BLaER1 treated with 17β-estradiol and CSF1 and Interleukin-3, amounts not matched to agents 10 nM and 100 nM (cell line): Measurements from ENCODE around the gene SLC9A7.

ENCODE experiments used
- H3K27ac ChIP-seq, 11 experiments: shearing (Covaris generic); formaldehyde crosslinking; 2 replicates each; pipeline ENCODE4 v1.8.1; 2022
- H3K27me3 ChIP-seq, 11 experiments: shearing (Covaris generic); formaldehyde crosslinking; 2 replicates each; pipeline ENCODE4 v1.8.1; 2022
- H3K36me3 ChIP-seq, 11 experiments: shearing (Covaris generic); formaldehyde crosslinking; 2 replicates each; pipeline ENCODE4 v1.8.1; 2022
- H3K4me1 ChIP-seq, 10 experiments: shearing (Covaris generic); formaldehyde crosslinking; 2 replicates each; pipeline ENCODE4 v1.8.1; 2022
- H3K4me2 ChIP-seq, 11 experiments: shearing (Covaris generic); formaldehyde crosslinking; 2 replicates each; pipeline ENCODE4 v1.8.1; 2022
- H3K4me3 ChIP-seq, 10 experiments: shearing (Covaris generic); formaldehyde crosslinking; 2 replicates each; pipeline ENCODE4 v1.8.1; 2022
- H3K9ac ChIP-seq, 11 experiments: shearing (Covaris generic); formaldehyde crosslinking; 2 replicates each; pipeline ENCODE4 v1.8.1; 2022
- H3K9me3 ChIP-seq, 11 experiments: shearing (Covaris generic); formaldehyde crosslinking; replicated peaks in 1 of 11; 2 replicates each; pipeline ENCODE4 v1.8.1; 2022
- H4K20me1 ChIP-seq, 11 experiments: shearing (Covaris generic); formaldehyde crosslinking; 2 replicates each; pipeline ENCODE4 v1.8.1; 2022
- Cebpa-rat ChIP-seq, 11 experiments: shearing (Covaris generic); IDR thresholded peaks; 2 replicates each; pipeline ENCODE4 v1.8.1; 2022

SLC9A7 gene

DNA sequence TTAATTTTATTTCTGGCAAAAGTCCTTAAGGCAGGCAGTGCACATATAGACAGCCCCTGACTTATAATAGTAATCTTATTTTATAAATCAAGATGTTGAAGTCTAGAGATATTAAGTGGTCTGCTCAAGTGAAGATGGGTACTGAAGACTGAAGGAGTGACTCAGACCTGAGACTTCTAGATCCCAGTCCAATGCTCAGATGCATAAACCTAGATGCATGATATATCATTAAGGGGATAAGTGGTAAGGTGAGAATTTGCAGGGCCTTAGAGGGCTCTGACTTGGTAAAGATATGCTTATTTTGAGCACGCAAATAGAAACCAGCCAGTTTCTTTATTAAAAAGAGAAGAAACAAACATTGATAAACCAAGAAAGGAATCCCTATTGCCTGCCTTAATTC lies 42.9 kb downstream of the SLC9A7 start:
- Histone ChIP-seq H3K4me3 (no peak overlapping the region), H3K4me1 (peaks cover 34 to 50% (median 40%) of the 10 kb centered on the region in 10 experiments)

DNA sequence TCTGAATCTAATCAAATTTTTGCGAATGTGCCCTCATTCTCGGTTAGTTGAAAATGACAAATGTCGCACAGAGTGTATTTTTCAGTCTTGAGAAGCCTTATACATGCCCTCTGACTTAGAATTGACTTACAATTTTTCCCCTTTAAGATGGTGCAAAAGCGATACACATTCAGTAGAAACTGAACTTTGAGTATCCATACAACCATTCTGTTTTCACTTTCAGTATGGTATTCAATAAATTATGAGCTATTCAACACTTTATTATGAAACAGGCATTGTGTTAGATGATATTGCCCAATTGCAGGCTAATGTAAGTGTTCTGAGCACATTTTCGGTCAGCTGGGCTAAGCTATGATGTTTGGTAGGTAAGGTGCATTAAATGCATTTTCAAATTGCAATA lies 43.4 kb downstream of the SLC9A7 start:
- Histone ChIP-seq H3K4me3 (no peak overlapping the region), H3K36me3 (no peaks in the 10 kb centered on the region), H3K27ac (no peak overlapping the region), H4K20me1 (no peaks in the 10 kb centered on the region), H3K27me3 (no peaks in the 10 kb centered on the region), H3K4me2 (no peak overlapping the region), H3K9ac (no peak overlapping the region), H3K9me3 (peaks cover 0 to 16% (median 10%) of the 10 kb centered on the region in 11 experiments; a peak in 15 of 22 replicates), H3K4me1 (peaks cover 39 to 55% (median 44%) of the 10 kb centered on the region in 10 experiments)
- no peak for TF ChIP-seq Cebpa-rat (IDR thresholded peaks at IDR 0.05)

More for the DNA sequence above, 42.9 kb downstream of the SLC9A7 start:
- Histone ChIP-seq H3K4me2 (peak overlapping the region in 2 of 11 experiments; percentile 2 to 3; a peak in 1 of 22 replicates), H3K27me3 (no peaks in the 10 kb centered on the region), H4K20me1 (no peaks in the 10 kb centered on the region), H3K27ac (peak overlapping the region in 1 of 11 experiments; percentile 11; a peak in 1 of 22 replicates), H3K36me3 (no peaks in the 10 kb centered on the region), H3K9ac (no peak overlapping the region), H3K9me3 (peaks cover 0 to 16% (median 10%) of the 10 kb centered on the region in 11 experiments; a peak in 15 of 22 replicates)
- TF ChIP-seq Cebpa-rat (IDR thresholded peaks at IDR 0.05): no peak

DNA sequence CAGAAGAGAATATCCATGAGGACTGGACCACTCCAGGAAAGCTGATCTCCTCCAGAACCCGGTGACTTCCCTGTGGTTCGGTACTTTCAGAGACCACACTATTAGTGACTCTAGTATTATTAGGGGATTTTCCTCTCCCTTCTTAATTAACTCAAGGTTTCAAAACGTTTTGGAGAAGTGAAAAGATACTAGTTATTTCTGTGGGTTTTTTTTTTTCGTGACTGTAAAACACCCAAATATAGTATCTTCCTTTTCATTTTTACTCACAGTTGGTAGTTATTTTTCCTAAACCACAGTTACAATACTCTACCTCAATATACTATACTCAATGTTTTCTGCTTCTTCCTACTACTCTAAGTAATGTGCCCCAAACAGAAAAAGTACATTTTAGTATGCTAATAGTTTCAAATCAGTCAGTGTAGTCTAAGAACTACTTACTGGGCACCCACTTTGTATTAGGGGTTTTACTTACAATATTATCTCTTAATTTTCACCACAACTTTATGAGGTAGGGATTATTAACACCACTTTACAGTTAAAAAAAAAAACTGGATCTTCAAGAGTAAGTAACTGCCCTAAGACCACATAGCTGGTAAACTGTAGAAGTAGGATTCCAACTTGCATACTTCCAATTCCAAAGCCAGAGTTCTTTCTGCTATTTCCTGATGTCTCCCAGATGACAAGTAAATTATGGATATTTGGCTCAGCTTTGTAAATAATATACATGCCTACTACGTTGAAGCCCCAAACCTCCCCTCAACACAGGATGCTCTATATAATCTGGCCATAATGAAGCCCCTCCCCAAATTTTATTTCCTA lies 45.0 kb downstream of the SLC9A7 start:
- TF ChIP-seq Cebpa-rat (IDR thresholded peaks at IDR 0.05): no peak
- Histone ChIP-seq H3K27me3 (no peaks in the 10 kb centered on the region), H3K27ac (peak overlapping the region in 4 of 11 experiments; percentile 16 to 52 (median 28); a peak in 3 of 22 replicates), H3K36me3 (no peaks in the 10 kb centered on the region), H3K4me3 (no peak overlapping the region), H3K4me1 (peaks cover 49 to 65% (median 55%) of the 10 kb centered on the region in 10 experiments), H4K20me1 (no peaks in the 10 kb centered on the region), H3K9me3 (peaks cover 0 to 19% (median 10%) of the 10 kb centered on the region in 11 experiments; a peak in 16 of 22 replicates), H3K9ac (no peak overlapping the region), H3K4me2 (peak overlapping the region; percentile 38 to 83 (median 80); a peak in 20 of 22 replicates)

GRCh38 chrX:46712764-46713163 lies 46.2 kb downstream of the SLC9A7 start:
- peaks cover 0 to 27% (median 7%) of the 10 kb centered on the region in 11 experiments; a peak in 17 of 22 replicates for H3K9me3 ChIP-seq
- peak overlapping the region in 1 of 11 experiments; percentile 33; a peak in 1 of 22 replicates for H3K27ac ChIP-seq
- H3K4me1 ChIP-seq: peaks cover 49 to 65% (median 55%) of the 10 kb centered on the region in 10 experiments
- no peaks in the 10 kb centered on the region for H3K36me3 ChIP-seq
- H3K9ac ChIP-seq: no peak overlapping the region
- no peak for TF ChIP-seq Cebpa-rat (IDR thresholded peaks at IDR 0.05)
- peak overlapping the region; percentile 38 to 83 (median 80); a peak in 20 of 22 replicates for H3K4me2 ChIP-seq
- H3K27me3 ChIP-seq: no peaks in the 10 kb centered on the region
- no peak overlapping the region for H3K4me3 ChIP-seq
- H4K20me1 ChIP-seq: no peaks in the 10 kb centered on the region

DNA sequence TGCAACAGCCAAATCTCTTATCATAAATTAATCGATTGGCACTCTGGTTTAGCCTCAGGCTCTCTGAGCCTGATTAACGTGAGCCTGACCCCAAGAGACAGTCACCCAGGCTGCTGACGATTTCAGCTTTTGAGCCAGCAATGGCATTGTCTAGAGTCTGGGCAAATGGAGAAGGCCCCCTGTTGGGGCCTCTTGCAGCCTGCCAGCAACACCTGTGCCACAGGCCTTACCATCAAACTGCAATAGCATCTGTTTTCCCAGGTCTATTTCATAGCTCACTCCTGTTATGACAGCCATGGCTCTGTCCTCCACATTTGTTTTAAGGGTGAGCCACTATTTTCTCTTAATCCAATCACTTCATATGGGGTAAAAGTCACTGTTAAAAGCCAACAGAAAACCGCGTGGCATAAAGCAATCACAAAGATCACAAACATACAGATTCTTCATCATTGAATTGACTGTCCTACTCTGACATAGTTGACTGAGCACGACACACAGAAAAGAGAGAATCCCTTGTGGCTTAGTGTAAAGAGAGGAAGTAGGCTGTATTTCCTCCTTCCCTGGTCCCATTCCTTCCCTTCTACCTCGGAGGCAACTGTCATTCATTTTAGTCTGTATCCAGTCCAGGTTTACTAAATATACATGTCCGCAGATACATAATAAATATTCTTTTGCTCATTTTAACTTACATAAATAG lies 47.8 kb downstream of the SLC9A7 start:
- no peak for TF ChIP-seq Cebpa-rat (IDR thresholded peaks at IDR 0.05)
- Histone ChIP-seq H3K36me3 (no peaks in the 10 kb centered on the region), H3K9me3 (peaks cover 0 to 20% (median 0%) of the 10 kb centered on the region in 11 experiments; a peak in 6 of 22 replicates), H3K27ac (peak overlapping the region in 8 of 11 experiments; percentile 5 to 61 (median 37); a peak in 12 of 22 replicates), H3K27me3 (no peaks in the 10 kb centered on the region), H3K4me1 (peaks cover 44 to 55% (median 49%) of the 10 kb centered on the region in 10 experiments), H3K4me2 (peak overlapping the region; percentile 41 to 83 (median 80)), H3K4me3 (peak overlapping the region in 2 of 10 experiments; percentile 0 to 22; a peak in 1 of 20 replicates), H3K9ac (peak overlapping the region in 3 of 11 experiments; percentile 4 to 47 (median 16); a peak in 2 of 22 replicates), H4K20me1 (no peaks in the 10 kb centered on the region)

DNA sequence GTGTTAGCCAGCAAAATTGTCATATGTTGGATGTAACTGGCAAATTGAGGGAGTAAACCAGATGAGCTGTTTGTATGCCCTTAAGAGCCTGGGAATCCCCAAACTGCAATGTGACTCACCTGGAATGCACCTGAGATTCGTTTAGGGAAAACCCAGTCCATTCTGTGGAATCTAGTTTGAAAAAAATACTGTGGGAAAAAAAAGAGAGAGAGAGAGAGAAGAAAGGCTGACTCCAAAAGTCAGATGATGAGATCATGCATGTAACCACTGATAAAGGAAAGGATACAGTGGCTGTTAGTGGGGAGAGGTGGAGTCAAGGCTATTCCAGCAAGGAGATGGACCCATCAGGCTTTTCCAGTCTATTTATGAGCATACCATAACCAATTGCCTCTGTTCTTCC lies 48.5 kb downstream of the SLC9A7 start:
- Histone ChIP-seq H3K4me3 (no peak overlapping the region), H3K27ac (peak overlapping the region in 6 of 11 experiments; percentile 20 to 61 (median 44); a peak in 9 of 22 replicates), H4K20me1 (no peaks in the 10 kb centered on the region), H3K36me3 (no peaks in the 10 kb centered on the region), H3K9ac (peak overlapping the region in 2 of 11 experiments; percentile 4 to 16; a peak in 2 of 22 replicates), H3K4me2 (peak overlapping the region; percentile 41 to 83 (median 80)), H3K27me3 (no peaks in the 10 kb centered on the region), H3K9me3 (peaks cover 0 to 20% (median 0%) of the 10 kb centered on the region in 11 experiments; a peak in 6 of 22 replicates), H3K4me1 (peaks cover 45 to 56% (median 50%) of the 10 kb centered on the region in 10 experiments)
- no peak for TF ChIP-seq Cebpa-rat (IDR thresholded peaks at IDR 0.05)

DNA sequence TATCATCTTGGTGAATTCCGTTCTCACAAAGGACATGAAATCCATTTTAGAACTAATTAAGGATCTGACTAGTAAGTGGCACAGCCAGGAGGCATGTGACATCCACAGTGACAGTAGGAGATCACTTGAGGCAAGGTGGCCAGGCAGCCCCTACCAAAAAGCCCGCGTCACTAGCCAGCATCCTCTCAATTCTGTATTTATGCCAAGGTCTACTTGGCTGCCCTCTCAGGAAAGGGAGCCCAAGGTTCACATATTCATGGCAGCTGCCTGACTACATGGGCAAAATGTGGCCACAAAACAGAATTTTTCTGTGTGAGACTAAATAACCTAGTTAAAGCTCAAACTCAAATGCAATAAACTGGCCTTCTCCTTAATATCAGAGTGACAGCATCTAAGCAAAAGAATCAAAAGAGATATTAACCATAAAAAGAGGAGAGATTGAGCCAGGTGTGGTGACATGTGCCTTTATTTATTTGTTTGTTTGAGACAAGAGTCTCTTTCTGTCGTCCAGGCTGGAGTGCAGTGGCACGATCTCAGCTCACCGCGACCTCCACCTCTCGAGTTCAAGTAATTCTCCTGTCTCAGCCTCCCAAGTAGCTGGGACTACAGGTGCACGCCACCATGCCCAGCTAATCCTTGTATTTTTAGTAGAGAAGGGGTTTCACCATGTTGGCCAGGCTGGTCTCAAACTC lies 51.5 kb downstream of the SLC9A7 start:
- no peak overlapping the region for H3K27ac ChIP-seq
- peaks cover 0 to 20% (median 2%) of the 10 kb centered on the region in 11 experiments; a peak in 6 of 22 replicates for H3K9me3 ChIP-seq
- H3K36me3 ChIP-seq: no peaks in the 10 kb centered on the region
- H3K9ac ChIP-seq: no peak overlapping the region
- no peak overlapping the region for H3K4me3 ChIP-seq
- TF ChIP-seq Cebpa-rat (IDR thresholded peaks at IDR 0.05): no peak
- H4K20me1 ChIP-seq: no peaks in the 10 kb centered on the region
- H3K4me1 ChIP-seq: peaks cover 31 to 55% (median 49%) of the 10 kb centered on the region in 10 experiments
- H3K4me2 ChIP-seq: no peak overlapping the region
- H3K27me3 ChIP-seq: no peaks in the 10 kb centered on the region

DNA sequence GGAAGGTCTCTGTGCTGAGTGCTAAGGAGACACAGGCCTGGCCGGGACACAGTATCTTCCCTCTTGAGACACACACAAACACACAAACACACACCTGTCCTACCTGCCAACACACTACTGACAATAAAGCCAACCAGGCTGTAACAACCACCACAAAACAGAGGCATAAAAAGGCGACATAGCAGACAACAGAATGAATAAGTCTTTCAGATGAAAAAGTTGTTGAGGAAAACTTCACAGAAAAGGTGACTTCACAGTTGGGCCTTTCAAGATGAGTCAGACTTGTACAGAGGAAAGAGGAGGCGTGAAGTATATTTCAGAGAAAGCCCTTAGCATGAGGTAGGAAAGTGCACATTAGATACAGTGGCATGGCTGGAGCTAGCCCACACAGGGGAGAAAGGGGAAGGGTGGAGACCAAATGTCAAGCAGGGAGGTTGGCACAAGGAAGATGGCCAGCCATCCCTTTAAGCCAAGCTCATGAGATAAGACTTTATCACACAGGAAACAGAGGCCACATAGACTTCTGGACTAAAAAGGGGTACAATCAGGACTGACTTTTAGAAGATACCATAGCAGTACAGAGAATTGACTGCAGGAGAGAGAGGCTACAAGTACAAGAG lies 54.0 kb downstream of the SLC9A7 start:
- Histone ChIP-seq H3K36me3 (no peaks in the 10 kb centered on the region), H3K27ac (no peak overlapping the region), H3K9me3 (peaks cover 0 to 16% (median 0%) of the 10 kb centered on the region in 11 experiments; a peak in 4 of 22 replicates), H3K4me1 (peaks cover 8 to 30% (median 24%) of the 10 kb centered on the region in 10 experiments), H3K9ac (no peak overlapping the region), H4K20me1 (no peaks in the 10 kb centered on the region), H3K4me2 (peak overlapping the region; percentile 7 to 47 (median 25); a peak in 16 of 22 replicates), H3K4me3 (no peak overlapping the region), H3K27me3 (no peaks in the 10 kb centered on the region)
- TF ChIP-seq Cebpa-rat (IDR thresholded peaks at IDR 0.05): no peak
